SK-N-MC (cell line): Measurements from ENCODE around the gene MYO19.
A peak's percentile ranks its signal among the peaks of the same experiment; 100 is the strongest.

Experiments
- DNase-seq: peaks from one replicate; pipeline ENCODE4 v3.0.0-alpha.2; 2011; ENCODE audit warnings: low read depth, low spot score
- H3K27ac ChIP-seq: fragments of 200-600 bp; sonication (generic); 2 replicates; pipeline ENCODE4 v1.5.1; 2016; ENCODE audit warnings: mixed run types
- H3K36me3 ChIP-seq: fragments of 200-600 bp; sonication (generic); 2 replicates; pipeline ENCODE4 v1.6.1; 2017; ENCODE audit warnings: antibody characterized with exemption, low read length, mixed read lengths; ENCODE audit not compliant: insufficient read depth
- H3K4me3 ChIP-seq: fragments of 200-600 bp; sonication (generic); 2 replicates; pipeline ENCODE4 v1.5.1; 2016
- H3K9ac ChIP-seq: fragments of 200-600 bp; sonication (generic); 2 replicates; pipeline ENCODE4 v1.8.0; 2017; ENCODE audit warnings: mixed run types, mixed read lengths; ENCODE audit not compliant: insufficient read length
- H3K9me3 ChIP-seq: fragments of 200-600 bp; sonication (generic); 2 replicates; pipeline ENCODE4 v1.6.1; 2017; ENCODE audit warnings: low read depth, mild to moderate bottlenecking, antibody characterized with exemption, low read length, moderate library complexity, mixed read lengths
- EZH2 ChIP-seq: fragments of 200-600 bp; sonication (generic); IDR thresholded peaks from one replicate; pipeline ENCODE4 v1.6.1; 2017; ENCODE audit warnings: antibody characterized with exemption
- FOXP2 ChIP-seq: optimal IDR thresholded peaks from 2 replicates; pipeline ENCODE3; 2011; ENCODE audit warnings: mild to moderate bottlenecking, moderate library complexity; ENCODE audit not compliant: insufficient read depth; ENCODE audit errors: extremely low read length, control extremely low read depth
- POLR2AphosphoS5 ChIP-seq: IDR thresholded peaks from 2 replicates; pipeline ENCODE4 v1.6.1; 2012; ENCODE audit warnings: mild to moderate bottlenecking, low read depth, low read length, borderline replicate concordance

The MYO19 gene

DNA sequence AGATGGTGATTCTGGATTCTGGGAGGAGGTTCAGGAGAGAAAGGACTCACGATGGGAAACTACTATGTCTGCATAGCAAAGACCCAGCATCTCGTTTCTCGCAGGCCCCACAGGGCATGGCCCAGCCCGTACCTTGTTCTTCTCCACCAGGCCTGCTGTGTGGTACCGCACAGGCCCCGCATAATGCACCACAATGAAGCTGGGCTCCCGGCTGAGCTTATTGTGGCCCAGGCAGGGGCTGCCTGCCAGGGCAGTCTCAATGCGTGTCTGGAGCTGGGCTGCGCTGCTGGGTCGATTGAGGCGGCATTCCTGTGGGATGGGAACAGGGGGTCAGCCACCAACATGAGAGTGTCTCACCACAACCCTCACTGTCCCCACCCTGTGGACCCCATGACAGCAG lies 27.8 kb downstream of the MYO19 start:
- H3K9me3 ChIP-seq, result no peaks in the 10 kb centered on the region
- no peak overlapping the region for H3K9ac ChIP-seq
- TF ChIP-seq FOXP2 (no peak), EZH2 (no peak), POLR2AphosphoS5 (no peak)
- H3K4me3 ChIP-seq, result no peak overlapping the region
- no peak overlapping the region for H3K27ac ChIP-seq
- no peak for DNase-seq
- peaks cover 81% of the 10 kb centered on the region; the same call in 1 of the 2 replicates for H3K36me3 ChIP-seq

DNA sequence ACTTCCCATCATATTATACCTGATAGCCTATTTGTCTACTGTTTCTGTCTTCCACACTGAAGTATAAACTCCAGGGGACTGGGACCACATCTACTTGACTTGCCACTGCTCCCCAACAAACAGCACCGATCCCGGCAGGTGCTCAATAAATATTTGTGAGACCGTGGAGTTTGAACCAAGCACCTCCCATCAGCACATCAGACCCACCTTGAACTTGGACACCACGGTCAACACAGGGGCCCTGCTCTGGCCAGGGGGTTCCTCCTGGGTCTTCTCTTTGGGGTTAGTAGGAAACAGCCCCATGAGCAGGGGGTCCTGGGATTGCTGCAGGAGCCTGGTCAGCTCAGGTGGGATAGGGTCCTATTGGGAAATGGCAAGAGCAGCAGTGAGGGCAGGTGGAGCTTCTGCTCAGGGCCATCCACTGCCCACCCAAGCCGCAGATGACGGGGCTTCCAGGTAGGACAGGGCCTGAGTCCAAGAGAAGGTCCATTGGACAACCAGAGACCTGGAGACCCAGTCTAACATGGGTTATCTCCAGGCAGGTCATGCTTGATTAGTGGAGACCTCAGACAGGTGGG lies 28.3 kb downstream of the MYO19 start:
- TF ChIP-seq POLR2AphosphoS5 (no peak), FOXP2 (no peak), EZH2 (no peak)
- H3K4me3 ChIP-seq, result no peak overlapping the region
- H3K9ac ChIP-seq, result no peak overlapping the region
- no peaks in the 10 kb centered on the region for H3K9me3 ChIP-seq
- H3K27ac ChIP-seq, result no peak overlapping the region
- peaks cover 78% of the 10 kb centered on the region; the same call in 1 of the 2 replicates for H3K36me3 ChIP-seq
- no peak for DNase-seq

DNA sequence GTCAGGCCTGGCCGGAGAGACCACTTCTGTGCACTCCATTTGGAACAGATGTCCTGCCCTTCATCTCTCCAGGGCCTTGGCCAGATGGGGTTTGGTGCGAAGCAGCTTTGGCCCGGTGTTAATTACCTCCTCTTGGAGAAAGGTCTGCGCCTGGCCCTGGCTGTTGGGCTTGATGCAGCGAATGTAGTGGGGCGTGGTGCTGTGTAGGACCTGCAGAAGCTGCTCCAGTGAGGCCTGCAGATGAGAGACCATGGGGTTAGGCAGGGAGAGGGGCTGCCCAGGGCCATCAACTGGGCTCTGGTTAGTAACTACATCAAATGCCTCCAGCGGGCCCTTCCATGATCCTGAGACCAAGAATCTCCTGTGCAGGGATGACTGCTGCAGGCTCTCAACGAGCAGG lies 29.5 kb downstream of the MYO19 start:
- Histone ChIP-seq H3K9ac (no peak overlapping the region), H3K9me3 (no peaks in the 10 kb centered on the region), H3K36me3 (peaks cover 77% of the 10 kb centered on the region), H3K4me3 (no peak overlapping the region), H3K27ac (no peak overlapping the region)
- TF ChIP-seq EZH2 (no peak), FOXP2 (no peak), POLR2AphosphoS5 (no peak)
- DNase-seq, result no peak

DNA sequence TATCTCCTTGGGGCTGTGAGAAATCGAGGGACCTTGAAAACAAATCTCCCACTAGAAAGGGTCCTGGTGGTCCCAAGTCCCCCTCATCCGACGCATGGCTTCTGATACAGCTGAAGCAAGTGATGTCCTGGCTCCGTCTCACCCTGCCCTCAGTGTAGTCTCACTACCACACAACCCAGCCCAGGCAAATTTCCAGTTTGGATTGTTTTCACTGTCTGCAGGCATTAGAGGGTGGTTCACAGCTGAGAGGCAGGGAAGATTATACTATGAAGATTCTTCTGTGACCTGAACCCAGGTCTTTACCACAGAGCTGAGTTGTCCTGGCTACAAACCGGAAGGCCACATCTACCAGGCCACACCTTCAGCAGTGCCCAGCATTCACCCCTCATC lies 30.5 kb downstream of the MYO19 start:
- Histone ChIP-seq H3K27ac (no peak overlapping the region), H3K9ac (no peak overlapping the region), H3K4me3 (no peak overlapping the region), H3K9me3 (no peaks in the 10 kb centered on the region), H3K36me3 (peaks cover 73% of the 10 kb centered on the region)
- no peak for DNase-seq
- TF ChIP-seq POLR2AphosphoS5 (no peak), FOXP2 (no peak), EZH2 (no peak)

DNA sequence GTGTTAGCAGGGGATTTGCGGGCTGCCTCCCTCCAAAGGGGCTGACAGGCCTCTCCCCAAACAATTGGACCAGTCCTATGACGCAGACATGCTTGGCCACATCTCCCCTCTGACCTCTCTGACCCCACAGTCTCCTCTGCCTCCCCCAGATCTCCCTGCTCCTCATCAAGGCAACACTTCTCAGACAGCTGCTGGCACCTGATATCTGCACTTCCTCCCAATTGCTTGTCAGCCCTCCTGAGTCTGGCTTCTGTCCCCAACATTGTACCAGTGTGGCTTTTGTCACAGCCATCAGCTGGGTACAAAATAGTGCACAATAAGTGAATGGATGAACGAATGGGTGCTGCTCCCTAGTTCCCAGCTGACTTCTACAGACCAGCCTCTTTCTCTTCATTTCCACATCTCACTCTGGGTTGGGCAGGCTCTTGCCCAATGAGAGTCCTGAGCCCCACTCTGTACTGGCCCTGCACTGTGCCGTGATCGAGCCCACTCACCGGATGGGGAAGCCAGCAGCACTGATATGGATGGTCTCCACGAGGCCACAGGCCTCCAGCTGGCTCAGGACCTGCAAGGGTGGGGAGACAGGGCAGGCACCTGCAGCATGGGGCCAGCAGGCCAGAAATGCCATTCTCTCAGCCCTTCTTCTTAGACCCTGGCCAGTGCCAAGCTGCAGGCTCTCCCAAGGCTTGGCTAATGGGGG lies 31.1 kb downstream of the MYO19 start:
- DNase-seq, result no peak
- H3K36me3 ChIP-seq, result peaks cover 76% of the 10 kb centered on the region
- H3K9ac ChIP-seq, result no peak overlapping the region
- no peak overlapping the region for H3K4me3 ChIP-seq
- no peak overlapping the region for H3K27ac ChIP-seq
- TF ChIP-seq FOXP2, result no peak
- peak; percentile 10; the same call in 1 of the 2 replicates for TF ChIP-seq POLR2AphosphoS5
- no peak for TF ChIP-seq EZH2
- H3K9me3 ChIP-seq, result no peaks in the 10 kb centered on the region

DNA sequence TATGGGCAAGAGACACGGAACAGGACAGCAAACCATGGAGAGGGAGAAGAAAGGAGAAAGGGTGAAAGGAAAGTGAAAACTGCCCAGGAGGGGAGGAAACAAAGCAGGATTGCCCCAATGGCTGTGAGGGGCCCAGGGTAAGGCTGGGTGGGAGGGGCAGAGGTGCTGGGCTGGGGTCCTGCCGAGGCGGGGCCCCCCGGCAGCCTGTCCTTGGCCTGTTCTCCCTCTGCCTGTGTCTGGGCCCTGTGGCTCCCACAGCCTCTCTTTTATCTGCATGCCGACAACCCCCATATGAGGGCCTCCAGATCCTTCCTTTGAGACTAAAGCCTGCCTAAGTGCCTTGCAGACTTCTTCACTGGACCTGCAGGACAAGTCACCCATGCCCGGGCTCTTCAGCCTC lies 32.7 kb downstream of the MYO19 start:
- no peak overlapping the region for H3K27ac ChIP-seq
- no peak overlapping the region for H3K4me3 ChIP-seq
- H3K9me3 ChIP-seq, result no peaks in the 10 kb centered on the region
- no peak for DNase-seq
- no peak overlapping the region for H3K9ac ChIP-seq
- peaks cover 75% of the 10 kb centered on the region for H3K36me3 ChIP-seq
- TF ChIP-seq FOXP2 (no peak), EZH2 (no peak), POLR2AphosphoS5 (no peak)

DNA sequence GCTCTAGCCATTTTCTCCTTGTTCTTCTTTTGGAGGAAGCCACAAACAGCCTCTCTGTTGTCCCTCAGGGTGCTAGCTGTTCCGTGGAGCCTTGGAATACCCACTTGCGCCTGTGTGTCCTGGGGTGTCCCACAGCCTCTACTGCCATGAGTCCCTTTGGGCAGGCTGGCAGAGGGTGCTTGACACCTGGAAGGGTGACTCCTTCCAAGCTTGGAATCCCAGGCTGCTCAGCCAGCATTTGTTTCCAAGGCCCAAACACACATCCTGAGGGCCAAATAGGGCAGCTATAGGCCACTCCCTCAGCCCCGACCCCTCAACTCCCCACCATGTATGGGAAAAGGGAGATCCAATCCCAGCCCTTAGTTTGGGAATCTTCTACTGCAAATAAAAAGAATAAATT lies 33.3 kb downstream of the MYO19 start:
- no peak for DNase-seq
- TF ChIP-seq POLR2AphosphoS5 (no peak), EZH2 (no peak), FOXP2 (no peak)

DNA sequence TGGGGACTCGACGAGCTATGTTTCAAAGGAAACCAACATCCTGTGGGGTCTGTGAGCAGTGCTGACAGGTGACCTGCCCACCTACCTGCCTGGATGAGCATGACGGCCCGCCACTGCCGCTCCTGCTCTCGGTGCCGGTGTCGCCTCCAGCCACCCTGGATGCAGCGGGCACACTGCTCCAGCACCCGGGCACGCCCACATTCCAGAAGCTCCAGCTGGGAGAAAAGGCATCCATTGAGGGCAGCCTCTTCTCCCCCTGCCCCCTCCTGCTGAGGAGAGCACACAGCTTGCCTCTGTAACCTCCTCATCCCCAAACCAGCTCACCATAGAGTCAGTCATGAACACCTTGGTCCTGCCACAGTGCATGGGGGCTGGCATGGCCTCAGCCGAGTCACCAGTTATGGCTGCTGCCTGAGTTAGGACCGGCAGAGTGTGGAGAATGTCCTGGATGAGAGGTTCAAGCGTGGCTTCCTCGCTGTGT lies 33.9 kb downstream of the MYO19 start:
- Histone ChIP-seq H3K36me3 (peaks cover 75% of the 10 kb centered on the region), H3K4me3 (no peak overlapping the region), H3K9ac (no peak overlapping the region), H3K27ac (no peak overlapping the region), H3K9me3 (no peaks in the 10 kb centered on the region)
- no peak for TF ChIP-seq EZH2
- TF ChIP-seq FOXP2, result no peak
- no peak for TF ChIP-seq POLR2AphosphoS5
- DNase-seq, result no peak

More for the DNA sequence above, 33.3 kb downstream of the MYO19 start:
- no peaks in the 10 kb centered on the region for H3K9me3 ChIP-seq
- peaks cover 75% of the 10 kb centered on the region for H3K36me3 ChIP-seq
- no peak overlapping the region for H3K4me3 ChIP-seq
- no peak overlapping the region for H3K27ac ChIP-seq
- no peak overlapping the region for H3K9ac ChIP-seq
